ENCODE measurements around the gene DYNLL1.
"Not testable (repeated sequence)": the region's sequence is repeated elsewhere in the genome, so short reads cannot be mapped to it uniquely, and the experiment has no call there.

DYNLL1 gene

DNA sequence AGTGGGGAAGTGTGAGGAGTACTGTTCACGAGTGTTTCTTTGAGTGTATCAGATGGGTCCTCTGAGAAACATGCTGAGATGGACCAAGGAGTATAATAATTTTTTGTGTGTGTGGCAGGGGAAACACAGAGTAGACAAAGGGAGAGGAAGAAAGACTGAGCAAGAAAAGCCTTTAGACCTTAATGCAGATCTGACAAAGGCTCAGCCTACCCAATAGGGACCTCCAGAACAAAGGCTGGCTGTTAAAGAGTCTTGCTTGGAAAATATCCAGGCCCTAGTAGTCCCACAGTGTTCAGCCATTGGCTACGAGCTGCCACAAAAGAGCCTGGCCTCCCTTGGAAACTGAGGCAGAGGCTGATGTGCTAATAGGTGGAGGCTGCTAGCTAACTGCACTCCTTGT lies 19.6 kb downstream of the DYNLL1 start:
- Histone ChIP-seq H2AFZ (ENCODE audit: low read depth, low read length) (no peak overlapping the region), H3K9me3 (ENCODE audit: insufficient read depth, low read length, severe bottlenecking) (no peaks in the 10 kb centered on the region), H3K27ac (ENCODE audit: low read length) (no peak overlapping the region), H3K4me2 (ENCODE audit: insufficient read depth, low read length) (no peak overlapping the region), H3K9ac (ENCODE audit: low read depth, low read length) (no peak overlapping the region), H3K4me1 (ENCODE audit: insufficient read depth, low read length) (no peaks in the 10 kb centered on the region), H3K4me3 (ENCODE audit: low read depth in 1 of 2, low read length in 2 of 2) (no peak overlapping the region), H3K79me2 (ENCODE audit: insufficient read depth, low read length) (no peaks in the 10 kb centered on the region), H3K36me3 (ENCODE audit: insufficient read depth, low read length) (peaks cover 50% of the 10 kb centered on the region), H4K20me1 (ENCODE audit: insufficient read depth, low read length) (no peaks in the 10 kb centered on the region), H3K27me3 (ENCODE audit: insufficient read depth, low read length, poor library complexity) (no peaks in the 10 kb centered on the region)
- ATAC-seq (ENCODE audit: insufficient read depth, low read depth): no peak
- DNase-seq: no peak
- TF ChIP-seq EZH2 (IDR thresholded peaks at IDR 0.05; ENCODE audit: borderline replicate concordance, low read depth, low read length, severe bottlenecking): no peak
- TF ChIP-seq, protein P1, sequence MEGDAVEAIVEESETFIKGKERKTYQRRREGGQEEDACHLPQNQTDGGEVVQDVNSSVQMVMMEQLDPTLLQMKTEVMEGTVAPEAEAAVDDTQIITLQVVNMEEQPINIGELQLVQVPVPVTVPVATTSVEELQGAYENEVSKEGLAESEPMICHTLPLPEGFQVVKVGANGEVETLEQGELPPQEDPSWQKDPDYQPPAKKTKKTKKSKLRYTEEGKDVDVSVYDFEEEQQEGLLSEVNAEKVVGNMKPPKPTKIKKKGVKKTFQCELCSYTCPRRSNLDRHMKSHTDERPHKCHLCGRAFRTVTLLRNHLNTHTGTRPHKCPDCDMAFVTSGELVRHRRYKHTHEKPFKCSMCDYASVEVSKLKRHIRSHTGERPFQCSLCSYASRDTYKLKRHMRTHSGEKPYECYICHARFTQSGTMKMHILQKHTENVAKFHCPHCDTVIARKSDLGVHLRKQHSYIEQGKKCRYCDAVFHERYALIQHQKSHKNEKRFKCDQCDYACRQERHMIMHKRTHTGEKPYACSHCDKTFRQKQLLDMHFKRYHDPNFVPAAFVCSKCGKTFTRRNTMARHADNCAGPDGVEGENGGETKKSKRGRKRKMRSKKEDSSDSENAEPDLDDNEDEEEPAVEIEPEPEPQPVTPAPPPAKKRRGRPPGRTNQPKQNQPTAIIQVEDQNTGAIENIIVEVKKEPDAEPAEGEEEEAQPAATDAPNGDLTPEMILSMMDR (IDR thresholded peaks at IDR 0.05; ENCODE audit: borderline replicate concordance, extremely low read depth, low read length, poor library complexity, severe bottlenecking): no peak

DNA sequence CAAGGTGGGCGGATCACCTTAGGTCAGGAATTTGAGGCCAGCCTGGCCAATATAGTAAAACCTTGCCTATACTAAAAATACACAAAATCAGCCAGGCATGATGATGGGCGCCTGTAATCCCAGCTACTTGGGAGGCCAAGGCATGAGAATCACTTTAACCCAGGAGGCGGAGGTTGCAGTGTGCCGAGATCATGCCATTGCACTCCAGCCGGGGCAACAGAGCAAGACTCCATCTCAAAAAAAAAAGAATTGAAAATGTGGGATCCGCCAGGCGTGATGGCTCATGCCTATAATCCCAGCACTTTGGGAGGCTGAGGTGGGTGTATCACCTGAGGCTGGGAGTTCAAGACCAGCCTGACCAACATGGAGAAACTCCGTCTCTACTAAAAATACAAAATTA lies 23.4 kb downstream of the DYNLL1 start:
- H3K9ac ChIP-seq (ENCODE audit: low read depth, low read length); H3K4me2 ChIP-seq (ENCODE audit: insufficient read depth, low read length); H3K9me3 ChIP-seq (ENCODE audit: insufficient read depth, low read length, severe bottlenecking); H4K20me1 ChIP-seq (ENCODE audit: insufficient read depth, low read length); H3K4me3 ChIP-seq (ENCODE audit: low read depth in 1 of 2, low read length in 2 of 2); H3K79me2 ChIP-seq (ENCODE audit: insufficient read depth, low read length); DNase-seq; H3K27ac ChIP-seq (ENCODE audit: low read length); H3K27me3 ChIP-seq (ENCODE audit: insufficient read depth, low read length, poor library complexity); ATAC-seq (ENCODE audit: insufficient read depth, low read depth); H3K4me1 ChIP-seq (ENCODE audit: insufficient read depth, low read length); H2AFZ ChIP-seq (ENCODE audit: low read depth, low read length): not testable (repeated sequence)
- peaks cover 42% of the 10 kb centered on the region for H3K36me3 ChIP-seq (ENCODE audit: insufficient read depth, low read length)

DNA sequence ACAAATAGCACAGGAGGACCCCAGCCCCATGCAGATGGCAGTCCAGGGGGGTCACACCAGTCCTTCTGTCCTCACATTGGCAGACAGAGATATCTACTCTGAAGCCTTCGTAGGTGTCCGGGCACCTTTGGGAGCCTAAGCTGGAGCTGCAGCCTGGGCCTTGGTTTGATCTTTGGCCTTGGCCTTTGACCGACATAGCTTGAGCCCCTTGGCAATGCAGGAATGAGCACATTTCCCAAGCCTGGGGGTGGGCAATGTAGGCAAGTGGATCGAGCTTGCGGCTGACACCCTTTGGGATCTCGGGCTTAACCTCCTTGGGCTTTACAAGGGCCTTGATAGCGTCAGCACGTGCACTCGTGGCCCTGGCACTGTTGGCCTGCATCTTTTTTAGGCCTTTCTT lies 26.7 kb downstream of the DYNLL1 start:
- DNase-seq (no peak), ATAC-seq (ENCODE audit: insufficient read depth, low read depth) (no peak)
- Histone ChIP-seq H3K4me2 (ENCODE audit: insufficient read depth, low read length) (no peak overlapping the region), H3K79me2 (ENCODE audit: insufficient read depth, low read length) (peaks cover 3% of the 10 kb centered on the region; the same call in 1 of the 2 replicates), H4K20me1 (ENCODE audit: insufficient read depth, low read length) (no peaks in the 10 kb centered on the region), H2AFZ (ENCODE audit: low read depth, low read length) (no peak overlapping the region), H3K4me1 (ENCODE audit: insufficient read depth, low read length) (peaks cover 4% of the 10 kb centered on the region; the same call in 1 of the 2 replicates), H3K27ac (ENCODE audit: low read length) (no peak overlapping the region), H3K36me3 (ENCODE audit: insufficient read depth, low read length) (peaks cover 18% of the 10 kb centered on the region), H3K9ac (ENCODE audit: low read depth, low read length) (no peak overlapping the region), H3K27me3 (ENCODE audit: insufficient read depth, low read length, poor library complexity) (no peaks in the 10 kb centered on the region), H3K4me3 (ENCODE audit: low read depth in 1 of 2, low read length in 2 of 2) (no peak overlapping the region), H3K9me3 (ENCODE audit: insufficient read depth, low read length, severe bottlenecking) (no peaks in the 10 kb centered on the region)
- TF ChIP-seq, protein P1 (IDR thresholded peaks at IDR 0.05; ENCODE audit: borderline replicate concordance, extremely low read depth, low read length, poor library complexity, severe bottlenecking): no peak
- TF ChIP-seq EZH2 (IDR thresholded peaks at IDR 0.05; ENCODE audit: borderline replicate concordance, low read depth, low read length, severe bottlenecking): no peak

DNA sequence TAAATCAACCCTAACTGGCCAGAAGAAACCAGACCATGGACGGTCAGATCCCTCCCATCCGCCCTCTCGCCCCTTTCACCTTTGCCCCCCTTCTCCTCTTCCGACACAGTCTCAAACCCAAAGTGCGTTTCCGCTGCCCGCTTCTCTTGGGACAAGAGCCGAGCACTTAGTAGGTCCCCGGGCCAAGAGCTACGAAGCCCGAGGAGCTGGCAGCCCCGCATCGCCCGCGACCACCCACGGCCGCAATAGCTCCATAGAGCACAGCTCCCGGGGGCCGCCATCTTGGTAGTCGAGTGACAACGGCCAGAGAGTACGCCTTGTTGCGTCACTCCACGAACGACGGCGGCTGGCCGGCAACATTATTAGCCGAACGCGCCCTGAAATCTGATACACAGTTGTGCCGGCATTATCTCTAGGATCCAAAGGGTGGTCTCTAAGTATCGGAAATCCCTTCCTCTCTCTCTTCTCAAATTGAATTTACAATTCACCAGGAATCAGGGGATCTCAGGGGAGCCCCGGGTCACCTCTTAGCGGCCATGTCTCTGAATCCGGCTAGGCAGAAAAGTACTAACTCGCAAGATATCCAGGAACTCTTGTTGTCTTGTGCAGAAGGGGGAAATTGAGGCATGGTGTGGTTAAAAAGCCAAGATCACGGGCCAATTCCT lies 33.1 kb downstream of the DYNLL1 start, which contains the start of gene COQ5:
Gene COQ5 (minus strand): TSS at position 298 of the 665 bp plus-strand sequence. CDS start 17 bp downstream, at position 281.
- DNase-seq: peak; percentile 90
- peak; percentile 95 for ATAC-seq (ENCODE audit: insufficient read depth, low read depth)
- Histone ChIP-seq H3K36me3 (ENCODE audit: insufficient read depth, low read length) (no peaks in the 10 kb centered on the region), H3K27ac (ENCODE audit: low read length) (peak within 1 kb of the TSS; percentile 91), H2AFZ (ENCODE audit: low read depth, low read length) (peak within 1 kb of the TSS; percentile 90), H3K9me3 (ENCODE audit: insufficient read depth, low read length, severe bottlenecking) (no peaks in the 10 kb centered on the region), H3K4me2 (ENCODE audit: insufficient read depth, low read length) (peak within 1 kb of the TSS; percentile 72), H4K20me1 (ENCODE audit: insufficient read depth, low read length) (no peaks in the 10 kb centered on the region), H3K27me3 (ENCODE audit: insufficient read depth, low read length, poor library complexity) (no peaks in the 10 kb centered on the region), H3K9ac (ENCODE audit: low read depth, low read length) (peak within 1 kb of the TSS; percentile 73), H3K79me2 (ENCODE audit: insufficient read depth, low read length) (peaks cover 15% of the 10 kb centered on the region), H3K4me3 (ENCODE audit: low read depth in 1 of 2, low read length in 2 of 2) (peak within 1 kb of the TSS; percentile 56 to 78), H3K4me1 (ENCODE audit: insufficient read depth, low read length) (peaks cover 26% of the 10 kb centered on the region)
- no peak for TF ChIP-seq EZH2 (IDR thresholded peaks at IDR 0.05; ENCODE audit: borderline replicate concordance, low read depth, low read length, severe bottlenecking)
- TF ChIP-seq, protein P1 (IDR thresholded peaks at IDR 0.05; ENCODE audit: borderline replicate concordance, extremely low read depth, low read length, poor library complexity, severe bottlenecking): no peak
